GM23338 (cell line): ENCODE measurements around the gene VWA2. TPM values are rescaled to one million over a fixed set of nuclear protein-coding genes. Genes with fewer than 3 reads are reported as not detected.

ENCODE experiments used
- ATAC-seq: fragments of 200-7000 bp; cut with Tn5 transposase; 3 replicates; pipeline ENCODE4 v1.9.1; 2020
- DNase-seq: peaks from one replicate; pipeline ENCODE4 v3.0.0-alpha.2; 2015; ENCODE audit warnings: low spot score
- H2AFZ ChIP-seq: fragments of 200-600 bp; sonication (generic); 2 replicates; pipeline ENCODE4 v1.8.0; 2016; ENCODE audit warnings: antibody characterized with exemption, mild to moderate bottlenecking, moderate library complexity
- H3F3A ChIP-seq: fragments of 200-600 bp; sonication (generic); replicated peaks from 2 replicates; pipeline ENCODE4 v1.8.0; 2017; ENCODE audit warnings: antibody characterized with exemption, mixed run types, low read depth
- H3K27ac ChIP-seq: fragments of 200-600 bp; sonication (generic); 2 replicates; pipeline ENCODE4 v1.6.1; 2016; ENCODE audit warnings: low read depth
- H3K27me3 ChIP-seq: fragments of 200-600 bp; sonication (generic); 2 replicates; pipeline ENCODE4 v1.8.0; 2016; ENCODE audit warnings: mild to moderate bottlenecking, mixed run types, moderate library complexity; ENCODE audit not compliant: insufficient read depth
- H3K36me3 ChIP-seq: fragments of 200-600 bp; sonication (generic); 2 replicates; pipeline ENCODE4 v1.8.0; 2016; ENCODE audit warnings: mild to moderate bottlenecking; ENCODE audit not compliant: insufficient read depth
- H3K4me1 ChIP-seq: fragments of 200-600 bp; sonication (generic); 2 replicates; pipeline ENCODE4 v1.8.0; 2016; ENCODE audit warnings: mild to moderate bottlenecking, moderate library complexity; ENCODE audit not compliant: insufficient read depth
- H3K4me2 ChIP-seq: fragments of 200-600 bp; sonication (generic); 2 replicates; pipeline ENCODE4 v1.7.1; 2017; ENCODE audit warnings: mixed run types
- H3K4me3 ChIP-seq: fragments of 200-600 bp; sonication (generic); 2 replicates; pipeline ENCODE4 v1.6.1; 2016; ENCODE audit warnings: mixed run types
- H3K79me2 ChIP-seq: fragments of 200-600 bp; sonication (generic); replicated peaks from 2 replicates; pipeline ENCODE4 v1.8.0; 2017; ENCODE audit warnings: mild to moderate bottlenecking; ENCODE audit not compliant: insufficient read depth
- H3K9me2 ChIP-seq: fragments of 200-600 bp; sonication (generic); 2 replicates; pipeline ENCODE4 v1.8.0; 2017; ENCODE audit not compliant: insufficient read depth
- H4K20me1 ChIP-seq: fragments of 200-600 bp; sonication (generic); replicated peaks from 2 replicates; pipeline ENCODE4 v1.8.0; 2017; ENCODE audit warnings: mild to moderate bottlenecking; ENCODE audit not compliant: insufficient read depth
- H3K27ac Mint-ChIP-seq: 2 replicates; pipeline ENCODE4 v1.8.0; 2020; ENCODE audit warnings: inconsistent platforms, mild to moderate bottlenecking, moderate library complexity, mixed read lengths
- H3K27me3 Mint-ChIP-seq: 3 replicates; pipeline ENCODE4 v1.8.0; 2022; ENCODE audit warnings: low read depth, mild to moderate bottlenecking, moderate library complexity, mixed read lengths, inconsistent platforms; ENCODE audit not compliant: insufficient read depth, poor library complexity
- H3K36me3 Mint-ChIP-seq: 3 replicates; pipeline ENCODE4 v1.8.0; 2021; ENCODE audit warnings: low read depth, mild to moderate bottlenecking, inconsistent platforms, moderate library complexity, mixed read lengths
- H3K4me1 Mint-ChIP-seq: 3 replicates; pipeline ENCODE4 v1.8.0; 2020; ENCODE audit warnings: mild to moderate bottlenecking, inconsistent platforms, mixed read lengths
- H3K4me3 Mint-ChIP-seq: 3 replicates; pipeline ENCODE4 v1.8.0; 2021; ENCODE audit warnings: moderate library complexity, mild to moderate bottlenecking, inconsistent platforms, mixed read lengths
- H3K9me3 Mint-ChIP-seq: 3 replicates; pipeline ENCODE4 v1.8.0; 2020; ENCODE audit warnings: moderate library complexity, mild to moderate bottlenecking, inconsistent platforms, mixed read lengths
- EZH2 ChIP-seq: fragments of 200-600 bp; sonication (generic); IDR thresholded peaks from one replicate; pipeline ENCODE4 v1.8.0; 2017; ENCODE audit warnings: antibody characterized with exemption, mild to moderate bottlenecking, low read depth; ENCODE audit not compliant: unreplicated experiment
- EZH2phosphoT487 ChIP-seq: fragments of 200-600 bp; sonication (generic); IDR thresholded peaks from one replicate; pipeline ENCODE4 v1.8.1; 2018; ENCODE audit warnings: antibody characterized with exemption; ENCODE audit not compliant: unreplicated experiment
- JUNB ChIP-seq: IDR thresholded peaks from one replicate; pipeline ENCODE4 v1.6.1; 2016; ENCODE audit warnings: antibody characterized with exemption; ENCODE audit not compliant: unreplicated experiment
- POLR2AphosphoS5 ChIP-seq: IDR thresholded peaks from 2 replicates; pipeline ENCODE4 v1.6.1; 2016; ENCODE audit warnings: antibody characterized with exemption, low read depth
- STAT1 ChIP-seq: IDR thresholded peaks from one replicate; pipeline ENCODE4 v1.6.1; 2016; ENCODE audit warnings: antibody characterized with exemption; ENCODE audit not compliant: unreplicated experiment
- polyA plus RNA-seq: library from polyadenylated mRNA; unstranded; fragments of >200 nt; fragmentation: Nextera tagmentation; extraction: Ambion mirVana; gene quantifications from 2 replicates; pipeline ENCODE4 v1.2.1, GENCODE V29; 2016
- total RNA-seq: library from RNA; depleted of rRNA; stranded (reverse); fragments of >200 nt; shearing (Covaris generic); gene quantifications from 2 replicates; pipeline ENCODE4 v1.2.3, GENCODE V29; 2014
- TF ChIP-seq, protein P1 (sequence below), 2 experiments: fragments of 200-600 bp in 1 of 2; sonication (generic) in 1 of 2; conservative IDR thresholded peaks; 2 replicates each; pipeline versions ENCODE4 v1.5.1 to v1.6.1; 2016 to 2017; ENCODE audit warnings: antibody characterized with exemption in 2 of 2, low read depth in 2 of 2, mild to moderate bottlenecking in 2 of 2, moderate library complexity in 1 of 2
- TF ChIP-seq, protein P2 (sequence below): IDR thresholded peaks from one replicate; pipeline ENCODE4 v1.6.1; 2018; ENCODE audit warnings: antibody characterized with exemption; ENCODE audit not compliant: unreplicated experiment
- TF ChIP-seq, protein P3 (sequence below): IDR thresholded peaks from 2 replicates; pipeline ENCODE4 v1.6.1; 2016; ENCODE audit warnings: antibody characterized with exemption
- TF ChIP-seq, protein P4 (sequence below): fragments of 250-450 bp; sonication (Bioruptor Pico); IDR thresholded peaks from 2 replicates; pipeline ENCODE4 v1.5.0; 2020; ENCODE audit warnings: mild to moderate bottlenecking, moderate library complexity

Gene VWA2
- total and polyA plus RNA-seq, 2 experiments from 2014 or later, result 0.48 to 3.7 TPM

DNA sequence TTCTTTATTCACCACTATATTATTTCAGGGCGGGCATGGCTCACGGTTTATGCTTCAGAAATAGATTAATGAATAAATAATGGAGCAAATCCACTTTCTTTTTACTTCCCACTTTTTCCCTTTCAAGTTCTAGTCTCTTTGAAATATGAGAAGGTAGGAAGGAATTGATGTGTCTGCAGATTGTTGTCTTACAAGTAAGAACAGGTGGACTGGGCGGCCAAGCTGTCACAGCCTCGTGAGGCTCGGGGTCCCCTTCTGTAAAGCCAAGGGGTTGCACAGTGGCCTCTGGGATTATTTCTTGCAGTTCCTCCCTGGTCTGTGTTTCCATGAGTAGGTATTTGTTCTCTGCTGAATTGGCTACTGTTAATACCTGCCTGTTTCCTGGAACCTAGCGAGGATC is 11.2 kb downstream of the VWA2 start:
- ATAC-seq (no peak), DNase-seq (no peak)
- H3K27ac ChIP-seq, result no peak overlapping the region
- H2AFZ ChIP-seq, result no peak overlapping the region
- peaks cover 21% of the 10 kb centered on the region for H3K9me3 Mint-ChIP-seq
- no peaks in the 10 kb centered on the region for H3K36me3 ChIP-seq
- H4K20me1 ChIP-seq, result no peaks in the 10 kb centered on the region
- H3K9me2 ChIP-seq, result no peaks in the 10 kb centered on the region
- H3K27me3 Mint-ChIP-seq, result peaks cover 27% of the 10 kb centered on the region
- no peaks in the 10 kb centered on the region for H3F3A ChIP-seq
- no peak for TF ChIP-seq EZH2
- H3K27ac Mint-ChIP-seq, result no peak overlapping the region
- H3K27me3 ChIP-seq, result no peaks in the 10 kb centered on the region
- no peak overlapping the region for H3K4me3 Mint-ChIP-seq
- no peaks in the 10 kb centered on the region for H3K79me2 ChIP-seq
- H3K4me1 ChIP-seq, result no peaks in the 10 kb centered on the region
- no peaks in the 10 kb centered on the region; the same call in 2 of the 3 replicates for H3K4me1 Mint-ChIP-seq
- H3K4me2 ChIP-seq, result no peak overlapping the region
- no peak overlapping the region for H3K4me3 ChIP-seq
- peaks cover 22% of the 10 kb centered on the region for H3K36me3 Mint-ChIP-seq

DNA sequence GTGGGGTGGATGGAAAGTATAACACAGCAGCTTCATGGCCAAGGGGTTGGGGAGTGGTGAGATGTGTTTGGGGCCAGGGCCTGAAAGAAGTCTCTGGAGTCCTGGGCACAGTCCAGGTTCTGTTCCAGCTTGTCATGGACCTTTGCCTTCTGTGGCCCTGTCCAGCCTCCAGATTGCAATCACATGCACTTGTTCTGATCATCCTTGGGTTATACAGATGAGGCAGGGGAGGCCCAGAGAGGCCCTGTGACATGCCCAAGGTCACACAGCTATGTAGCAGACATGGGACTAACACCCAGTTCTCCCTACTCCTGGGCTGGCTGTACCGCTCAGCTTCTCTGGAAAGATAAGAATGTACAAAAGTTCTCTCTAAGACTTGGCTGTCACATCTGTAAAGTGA is 11.7 kb downstream of the VWA2 start:
- no peaks in the 10 kb centered on the region for H3K79me2 ChIP-seq
- DNase-seq (no peak), ATAC-seq (no peak)
- no peak overlapping the region for H3K4me3 ChIP-seq
- H3K4me3 Mint-ChIP-seq, result no peak overlapping the region
- H3K4me1 ChIP-seq, result no peaks in the 10 kb centered on the region
- no peaks in the 10 kb centered on the region for H3K9me2 ChIP-seq
- no peaks in the 10 kb centered on the region for H3K36me3 ChIP-seq
- peaks cover 22% of the 10 kb centered on the region for H3K36me3 Mint-ChIP-seq
- H4K20me1 ChIP-seq, result no peaks in the 10 kb centered on the region
- H3K27ac Mint-ChIP-seq, result no peak overlapping the region
- H3K27me3 Mint-ChIP-seq, result peaks cover 27% of the 10 kb centered on the region
- no peak overlapping the region for H3K4me2 ChIP-seq
- no peaks in the 10 kb centered on the region; the same call in 2 of the 3 replicates for H3K4me1 Mint-ChIP-seq
- TF ChIP-seq STAT1, result no peak
- no peak for TF ChIP-seq EZH2phosphoT487
- TF ChIP-seq JUNB, result no peak
- TF ChIP-seq POLR2AphosphoS5, result no peak
- TF ChIP-seq, protein P1, sequence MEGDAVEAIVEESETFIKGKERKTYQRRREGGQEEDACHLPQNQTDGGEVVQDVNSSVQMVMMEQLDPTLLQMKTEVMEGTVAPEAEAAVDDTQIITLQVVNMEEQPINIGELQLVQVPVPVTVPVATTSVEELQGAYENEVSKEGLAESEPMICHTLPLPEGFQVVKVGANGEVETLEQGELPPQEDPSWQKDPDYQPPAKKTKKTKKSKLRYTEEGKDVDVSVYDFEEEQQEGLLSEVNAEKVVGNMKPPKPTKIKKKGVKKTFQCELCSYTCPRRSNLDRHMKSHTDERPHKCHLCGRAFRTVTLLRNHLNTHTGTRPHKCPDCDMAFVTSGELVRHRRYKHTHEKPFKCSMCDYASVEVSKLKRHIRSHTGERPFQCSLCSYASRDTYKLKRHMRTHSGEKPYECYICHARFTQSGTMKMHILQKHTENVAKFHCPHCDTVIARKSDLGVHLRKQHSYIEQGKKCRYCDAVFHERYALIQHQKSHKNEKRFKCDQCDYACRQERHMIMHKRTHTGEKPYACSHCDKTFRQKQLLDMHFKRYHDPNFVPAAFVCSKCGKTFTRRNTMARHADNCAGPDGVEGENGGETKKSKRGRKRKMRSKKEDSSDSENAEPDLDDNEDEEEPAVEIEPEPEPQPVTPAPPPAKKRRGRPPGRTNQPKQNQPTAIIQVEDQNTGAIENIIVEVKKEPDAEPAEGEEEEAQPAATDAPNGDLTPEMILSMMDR (conservative IDR thresholded peaks at IDR 0.05; ENCODE audit: low read depth in 2 of 2), result no peak
- TF ChIP-seq, protein P2, sequence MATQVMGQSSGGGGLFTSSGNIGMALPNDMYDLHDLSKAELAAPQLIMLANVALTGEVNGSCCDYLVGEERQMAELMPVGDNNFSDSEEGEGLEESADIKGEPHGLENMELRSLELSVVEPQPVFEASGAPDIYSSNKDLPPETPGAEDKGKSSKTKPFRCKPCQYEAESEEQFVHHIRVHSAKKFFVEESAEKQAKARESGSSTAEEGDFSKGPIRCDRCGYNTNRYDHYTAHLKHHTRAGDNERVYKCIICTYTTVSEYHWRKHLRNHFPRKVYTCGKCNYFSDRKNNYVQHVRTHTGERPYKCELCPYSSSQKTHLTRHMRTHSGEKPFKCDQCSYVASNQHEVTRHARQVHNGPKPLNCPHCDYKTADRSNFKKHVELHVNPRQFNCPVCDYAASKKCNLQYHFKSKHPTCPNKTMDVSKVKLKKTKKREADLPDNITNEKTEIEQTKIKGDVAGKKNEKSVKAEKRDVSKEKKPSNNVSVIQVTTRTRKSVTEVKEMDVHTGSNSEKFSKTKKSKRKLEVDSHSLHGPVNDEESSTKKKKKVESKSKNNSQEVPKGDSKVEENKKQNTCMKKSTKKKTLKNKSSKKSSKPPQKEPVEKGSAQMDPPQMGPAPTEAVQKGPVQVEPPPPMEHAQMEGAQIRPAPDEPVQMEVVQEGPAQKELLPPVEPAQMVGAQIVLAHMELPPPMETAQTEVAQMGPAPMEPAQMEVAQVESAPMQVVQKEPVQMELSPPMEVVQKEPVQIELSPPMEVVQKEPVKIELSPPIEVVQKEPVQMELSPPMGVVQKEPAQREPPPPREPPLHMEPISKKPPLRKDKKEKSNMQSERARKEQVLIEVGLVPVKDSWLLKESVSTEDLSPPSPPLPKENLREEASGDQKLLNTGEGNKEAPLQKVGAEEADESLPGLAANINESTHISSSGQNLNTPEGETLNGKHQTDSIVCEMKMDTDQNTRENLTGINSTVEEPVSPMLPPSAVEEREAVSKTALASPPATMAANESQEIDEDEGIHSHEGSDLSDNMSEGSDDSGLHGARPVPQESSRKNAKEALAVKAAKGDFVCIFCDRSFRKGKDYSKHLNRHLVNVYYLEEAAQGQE, result no peak
- TF ChIP-seq, protein P3, sequence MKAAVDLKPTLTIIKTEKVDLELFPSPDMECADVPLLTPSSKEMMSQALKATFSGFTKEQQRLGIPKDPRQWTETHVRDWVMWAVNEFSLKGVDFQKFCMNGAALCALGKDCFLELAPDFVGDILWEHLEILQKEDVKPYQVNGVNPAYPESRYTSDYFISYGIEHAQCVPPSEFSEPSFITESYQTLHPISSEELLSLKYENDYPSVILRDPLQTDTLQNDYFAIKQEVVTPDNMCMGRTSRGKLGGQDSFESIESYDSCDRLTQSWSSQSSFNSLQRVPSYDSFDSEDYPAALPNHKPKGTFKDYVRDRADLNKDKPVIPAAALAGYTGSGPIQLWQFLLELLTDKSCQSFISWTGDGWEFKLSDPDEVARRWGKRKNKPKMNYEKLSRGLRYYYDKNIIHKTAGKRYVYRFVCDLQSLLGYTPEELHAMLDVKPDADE, result no peak
- TF ChIP-seq, protein P4, sequence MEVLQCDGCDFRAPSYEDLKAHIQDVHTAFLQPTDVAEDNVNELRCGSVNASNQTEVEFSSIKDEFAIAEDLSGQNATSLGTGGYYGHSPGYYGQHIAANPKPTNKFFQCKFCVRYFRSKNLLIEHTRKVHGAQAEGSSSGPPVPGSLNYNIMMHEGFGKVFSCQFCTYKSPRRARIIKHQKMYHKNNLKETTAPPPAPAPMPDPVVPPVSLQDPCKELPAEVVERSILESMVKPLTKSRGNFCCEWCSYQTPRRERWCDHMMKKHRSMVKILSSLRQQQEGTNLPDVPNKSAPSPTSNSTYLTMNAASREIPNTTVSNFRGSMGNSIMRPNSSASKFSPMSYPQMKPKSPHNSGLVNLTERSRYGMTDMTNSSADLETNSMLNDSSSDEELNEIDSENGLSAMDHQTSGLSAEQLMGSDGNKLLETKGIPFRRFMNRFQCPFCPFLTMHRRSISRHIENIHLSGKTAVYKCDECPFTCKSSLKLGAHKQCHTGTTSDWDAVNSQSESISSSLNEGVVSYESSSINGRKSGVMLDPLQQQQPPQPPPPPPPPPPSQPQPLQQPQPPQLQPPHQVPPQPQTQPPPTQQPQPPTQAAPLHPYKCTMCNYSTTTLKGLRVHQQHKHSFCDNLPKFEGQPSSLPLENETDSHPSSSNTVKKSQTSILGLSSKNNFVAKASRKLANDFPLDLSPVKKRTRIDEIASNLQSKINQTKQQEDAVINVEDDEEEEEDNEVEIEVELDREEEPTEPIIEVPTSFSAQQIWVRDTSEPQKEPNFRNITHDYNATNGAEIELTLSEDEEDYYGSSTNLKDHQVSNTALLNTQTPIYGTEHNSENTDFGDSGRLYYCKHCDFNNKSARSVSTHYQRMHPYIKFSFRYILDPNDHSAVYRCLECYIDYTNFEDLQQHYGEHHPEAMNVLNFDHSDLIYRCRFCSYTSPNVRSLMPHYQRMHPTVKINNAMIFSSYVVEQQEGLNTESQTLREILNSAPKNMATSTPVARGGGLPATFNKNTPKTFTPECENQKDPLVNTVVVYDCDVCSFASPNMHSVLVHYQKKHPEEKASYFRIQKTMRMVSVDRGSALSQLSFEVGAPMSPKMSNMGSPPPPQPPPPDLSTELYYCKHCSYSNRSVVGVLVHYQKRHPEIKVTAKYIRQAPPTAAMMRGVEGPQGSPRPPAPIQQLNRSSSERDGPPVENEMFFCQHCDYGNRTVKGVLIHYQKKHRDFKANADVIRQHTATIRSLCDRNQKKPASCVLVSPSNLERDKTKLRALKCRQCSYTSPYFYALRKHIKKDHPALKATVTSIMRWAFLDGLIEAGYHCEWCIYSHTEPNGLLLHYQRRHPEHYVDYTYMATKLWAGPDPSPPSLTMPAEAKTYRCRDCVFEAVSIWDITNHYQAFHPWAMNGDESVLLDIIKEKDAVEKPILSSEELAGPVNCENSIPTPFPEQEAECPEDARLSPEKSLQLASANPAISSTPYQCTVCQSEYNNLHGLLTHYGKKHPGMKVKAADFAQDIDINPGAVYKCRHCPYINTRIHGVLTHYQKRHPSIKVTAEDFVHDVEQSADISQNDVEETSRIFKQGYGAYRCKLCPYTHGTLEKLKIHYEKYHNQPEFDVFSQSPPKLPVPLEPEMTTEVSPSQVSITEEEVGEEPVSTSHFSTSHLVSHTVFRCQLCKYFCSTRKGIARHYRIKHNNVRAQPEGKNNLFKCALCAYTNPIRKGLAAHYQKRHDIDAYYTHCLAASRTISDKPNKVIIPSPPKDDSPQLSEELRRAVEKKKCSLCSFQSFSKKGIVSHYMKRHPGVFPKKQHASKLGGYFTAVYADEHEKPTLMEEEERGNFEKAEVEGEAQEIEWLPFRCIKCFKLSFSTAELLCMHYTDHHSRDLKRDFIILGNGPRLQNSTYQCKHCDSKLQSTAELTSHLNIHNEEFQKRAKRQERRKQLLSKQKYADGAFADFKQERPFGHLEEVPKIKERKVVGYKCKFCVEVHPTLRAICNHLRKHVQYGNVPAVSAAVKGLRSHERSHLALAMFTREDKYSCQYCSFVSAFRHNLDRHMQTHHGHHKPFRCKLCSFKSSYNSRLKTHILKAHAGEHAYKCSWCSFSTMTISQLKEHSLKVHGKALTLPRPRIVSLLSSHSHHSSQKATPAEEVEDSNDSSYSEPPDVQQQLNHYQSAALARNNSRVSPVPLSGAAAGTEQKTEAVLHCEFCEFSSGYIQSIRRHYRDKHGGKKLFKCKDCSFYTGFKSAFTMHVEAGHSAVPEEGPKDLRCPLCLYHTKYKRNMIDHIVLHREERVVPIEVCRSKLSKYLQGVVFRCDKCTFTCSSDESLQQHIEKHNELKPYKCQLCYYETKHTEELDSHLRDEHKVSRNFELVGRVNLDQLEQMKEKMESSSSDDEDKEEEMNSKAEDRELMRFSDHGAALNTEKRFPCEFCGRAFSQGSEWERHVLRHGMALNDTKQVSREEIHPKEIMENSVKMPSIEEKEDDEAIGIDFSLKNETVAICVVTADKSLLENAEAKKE, result no peak
- no peaks in the 10 kb centered on the region for H3F3A ChIP-seq
- no peak overlapping the region for H2AFZ ChIP-seq
- H3K27ac ChIP-seq, result no peak overlapping the region
- peaks cover 21% of the 10 kb centered on the region for H3K9me3 Mint-ChIP-seq
- no peaks in the 10 kb centered on the region for H3K27me3 ChIP-seq
